HG03342 (cell line): ENCODE results near the gene RABEP1.
"Not testable (repeated sequence)": the region's sequence is repeated elsewhere in the genome, so short reads cannot be mapped to it uniquely, and the experiment has no call there.

ENCODE experiments used
- ATAC-seq: cut with Tn5 transposase; IDR thresholded peaks from one replicate; pipeline ENCODE4 v1.9.1; 2021; ENCODE audit warnings: mild to moderate bottlenecking, moderate library complexity; ENCODE audit not compliant: unreplicated experiment

RABEP1 gene

DNA sequence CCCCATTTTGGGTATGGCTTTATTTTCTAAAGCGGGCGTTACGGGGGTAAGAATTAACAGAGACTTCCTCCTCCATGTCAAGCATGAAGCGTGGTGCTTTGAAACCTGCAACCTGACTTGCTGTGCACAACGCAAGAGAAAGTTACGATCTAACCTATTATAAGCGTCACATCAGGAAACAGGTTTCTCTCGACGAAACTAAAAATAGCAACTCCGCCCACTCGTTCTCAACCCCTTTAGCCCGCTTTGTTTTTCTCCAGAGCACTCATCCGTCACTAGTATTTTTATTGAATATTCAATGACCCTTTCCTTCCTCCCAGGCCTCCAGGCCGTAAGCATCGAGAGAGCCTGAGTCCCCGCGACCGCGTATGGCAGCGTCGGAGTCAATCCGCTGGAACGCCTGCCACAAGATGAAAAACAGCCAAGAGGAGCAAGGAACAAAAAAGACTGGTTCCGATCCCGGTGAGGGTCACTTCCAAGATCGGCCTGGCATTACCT is 136.8 kb downstream of the RABEP1 start:
- ATAC-seq, result peak; percentile 38

DNA sequence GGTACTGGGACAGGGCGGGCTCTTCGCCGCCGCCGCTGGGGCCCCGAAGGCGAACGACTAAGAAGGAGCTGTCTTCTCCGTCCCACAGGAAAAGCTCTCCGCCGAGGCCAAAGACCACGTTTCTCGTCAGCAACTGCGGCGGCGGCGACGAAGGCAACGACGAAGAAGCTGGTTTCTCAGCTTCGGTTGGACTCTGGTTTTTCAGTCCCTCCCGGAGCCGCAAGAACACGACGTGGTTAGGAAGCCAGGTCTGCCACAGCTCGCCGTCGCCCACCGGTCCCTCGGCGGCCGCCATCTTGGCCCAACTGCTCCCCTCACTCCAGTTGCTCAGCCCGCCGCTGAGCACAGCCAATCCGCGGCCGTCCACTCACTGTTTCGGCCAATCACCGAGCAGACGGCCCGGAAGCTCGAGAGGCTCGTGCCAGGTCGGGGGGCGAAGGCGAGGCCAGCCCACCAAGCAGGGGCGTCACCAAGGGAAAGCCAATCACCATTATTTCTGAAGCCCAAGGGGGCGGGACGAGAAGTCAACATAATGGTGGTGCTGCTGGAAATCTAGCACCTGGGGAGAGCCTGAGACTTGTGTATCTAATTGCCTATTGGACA is 137.4 kb downstream of the RABEP1 start, which contains the start of gene NUP88:
Gene NUP88, minus strand, starts transcription at position 307 of the 603 bp plus-strand sequence. Its CDS starts 12 bp downstream, at position 295.
- peak; percentile 87 for ATAC-seq

DNA sequence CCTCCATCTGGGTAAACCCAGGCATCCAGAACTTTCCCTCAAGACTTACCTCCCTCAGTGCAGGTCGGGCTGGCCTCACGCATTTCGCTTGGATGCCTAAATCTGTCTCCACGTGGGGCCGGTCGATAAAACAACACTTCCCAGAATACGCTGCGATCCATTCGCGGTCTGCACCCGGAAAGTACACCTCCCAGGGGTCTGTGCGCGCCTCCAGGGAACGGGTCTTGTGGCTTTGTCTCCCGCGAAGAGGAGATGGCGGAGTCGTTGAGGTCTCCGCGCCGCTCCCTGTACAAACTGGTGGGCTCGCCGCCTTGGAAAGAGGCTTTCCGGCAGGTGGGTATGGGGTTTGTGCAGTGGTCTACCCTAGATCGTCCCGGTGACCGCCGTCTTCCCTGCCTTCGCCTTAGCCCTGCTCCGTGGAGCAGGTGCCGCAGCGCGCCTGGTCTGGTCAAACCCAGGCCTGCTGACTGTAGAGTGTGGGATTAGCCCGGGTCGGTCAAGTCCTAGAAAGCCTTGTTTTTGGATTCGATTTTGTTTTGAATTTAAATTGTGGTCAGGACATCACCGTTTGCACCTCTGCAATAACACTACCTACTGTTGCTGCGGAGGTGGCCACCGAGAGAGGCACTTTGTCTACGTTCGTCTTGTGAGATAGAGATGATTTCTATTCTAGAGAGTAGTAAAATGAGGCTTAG is 138.0 kb downstream of the RABEP1 start, which contains the start of gene RPAIN:
Gene RPAIN, plus strand, starts transcription at position 224 of the 695 bp plus-strand sequence. Its CDS starts 29 bp downstream, at position 253.
- peak; percentile 49 for ATAC-seq

DNA sequence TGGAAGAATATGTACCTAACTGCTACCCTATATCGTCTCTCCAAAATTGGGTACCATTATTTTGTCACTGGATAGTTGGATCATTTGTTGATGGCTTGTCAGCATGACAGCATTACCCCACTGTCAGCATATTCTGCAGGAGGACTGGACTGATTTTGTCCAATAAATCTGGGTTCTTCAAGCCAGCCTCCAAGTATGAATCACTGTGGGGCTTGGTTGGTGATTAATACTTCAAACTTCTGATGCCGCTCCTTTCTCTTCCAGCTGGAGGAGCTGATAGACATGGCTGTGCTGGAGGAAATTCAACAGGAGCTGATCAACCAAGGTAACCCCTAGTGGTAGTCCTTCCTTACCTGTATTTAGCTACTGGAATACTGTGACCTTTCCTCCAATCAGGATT is 140.4 kb downstream of the RABEP1 start:
- no peak for ATAC-seq

DNA sequence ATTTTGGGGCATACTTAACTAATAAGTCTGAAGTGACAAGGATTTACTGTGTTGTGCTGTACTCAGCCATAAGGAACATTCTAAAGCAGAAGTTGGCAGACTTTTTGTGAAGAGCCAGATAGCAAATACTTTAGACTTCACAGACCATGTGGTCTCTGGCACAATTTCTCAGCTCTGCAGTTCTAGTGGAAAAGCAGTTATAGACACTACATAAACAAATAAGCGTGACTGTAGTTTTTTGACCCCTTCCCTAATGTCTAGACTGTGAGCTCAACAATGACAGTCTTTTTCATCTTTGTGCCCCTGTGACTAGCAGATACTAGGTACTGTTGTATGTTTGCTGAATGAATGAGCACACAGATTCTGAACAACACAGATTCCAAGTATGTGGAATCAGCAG is 142.8 kb downstream of the RABEP1 start:
- no peak for ATAC-seq

DNA sequence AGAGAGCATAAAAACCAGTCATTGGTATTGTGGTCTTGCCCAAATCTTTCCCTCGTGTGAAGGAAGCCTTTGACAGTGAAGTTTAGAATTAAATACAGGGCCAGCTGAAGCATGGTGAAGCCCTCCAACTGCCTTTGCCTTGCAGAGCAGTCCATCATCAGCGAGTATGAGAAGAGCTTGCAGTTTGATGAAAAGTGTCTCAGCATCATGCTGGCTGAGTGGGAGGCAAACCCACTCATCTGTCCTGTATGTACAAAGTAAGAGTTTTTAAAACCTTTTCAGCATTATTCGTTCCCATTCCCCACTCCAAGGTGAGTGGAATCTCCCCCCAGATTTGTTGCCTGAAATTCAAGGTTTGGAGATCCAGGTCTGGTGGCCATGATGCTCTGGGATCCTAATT is 143.7 kb downstream of the RABEP1 start:
- ATAC-seq, result no peak

DNA sequence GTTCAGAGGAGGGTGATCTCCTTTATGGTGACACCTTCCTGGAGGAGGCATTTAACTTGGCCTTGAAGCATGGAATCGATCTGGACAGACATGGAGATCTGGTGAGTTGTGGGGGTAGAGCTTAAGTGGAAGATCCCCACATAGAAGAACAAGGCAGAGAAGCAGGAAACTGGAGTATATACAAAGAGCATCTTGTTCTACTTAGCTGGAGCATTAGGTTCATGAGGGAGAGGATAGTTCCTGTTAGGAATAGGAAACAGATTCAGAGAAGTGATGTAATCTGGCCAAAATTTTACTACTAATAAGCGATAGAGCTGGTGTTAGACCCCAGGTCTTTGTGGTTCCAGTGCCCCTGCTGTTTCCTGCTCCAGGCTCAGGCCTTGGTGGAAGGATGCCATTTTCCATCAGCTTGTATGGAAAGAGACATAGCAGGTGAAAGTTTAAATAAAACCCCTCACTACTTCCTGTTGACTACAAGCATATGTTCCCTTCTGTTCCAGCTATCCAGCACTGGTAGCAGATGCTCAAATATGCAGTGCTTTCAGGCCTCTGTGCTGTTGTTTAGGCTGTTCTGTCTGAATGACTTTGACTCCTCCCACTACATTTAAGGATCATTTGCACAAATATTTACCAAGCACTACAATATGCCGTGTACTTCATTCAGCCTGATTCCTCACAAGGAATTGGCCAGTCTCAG is 147.3 kb downstream of the RABEP1 start:
- ATAC-seq, result no peak

DNA sequence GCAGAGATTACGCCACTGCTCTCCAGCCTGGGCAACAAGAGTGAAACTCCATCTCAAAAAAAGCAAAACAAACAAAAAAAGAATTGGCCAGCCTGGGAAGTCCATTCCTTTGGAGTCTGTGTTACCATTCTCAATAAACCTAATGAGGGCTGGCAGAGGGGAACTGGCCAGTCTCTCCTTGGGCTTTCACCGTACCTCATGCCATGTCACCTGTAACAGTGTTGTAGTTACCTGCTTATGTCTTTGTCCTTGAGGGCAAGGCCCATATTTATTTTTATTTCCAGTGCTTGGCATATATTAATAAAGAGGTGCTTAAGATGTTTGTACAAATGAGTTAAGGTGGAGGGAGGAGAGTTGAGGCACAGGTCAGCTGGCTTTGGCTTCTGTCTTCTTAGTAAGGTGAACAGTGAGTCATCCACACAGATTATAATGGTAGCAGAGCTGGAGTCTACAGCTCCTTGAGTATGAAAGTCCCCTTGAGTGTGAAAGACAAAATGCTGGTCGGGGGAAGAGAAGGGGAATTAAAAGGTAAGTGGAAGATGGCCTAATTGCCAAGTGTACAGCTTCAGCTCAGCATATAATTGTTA is 148.4 kb downstream of the RABEP1 start:
- ATAC-seq, result no peak

DNA sequence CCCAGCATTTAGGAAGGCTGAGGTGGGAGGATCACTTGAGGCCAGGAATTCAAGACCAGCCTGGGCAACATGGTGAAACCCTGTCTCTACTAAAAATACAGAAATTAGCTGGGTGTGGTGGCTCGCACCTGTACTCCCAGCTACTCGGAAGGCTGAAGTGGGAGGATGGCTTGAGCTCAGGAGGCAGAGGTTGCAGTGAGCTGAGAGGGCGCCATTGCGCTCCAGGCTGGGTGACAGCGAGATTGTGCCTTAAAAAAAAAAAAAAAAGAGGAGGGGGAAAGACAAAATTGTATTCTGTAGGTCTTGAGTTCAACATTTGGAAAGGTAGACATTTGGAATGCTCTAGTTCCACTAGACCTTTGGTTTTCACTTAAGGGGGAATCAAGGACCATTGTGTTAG is 149.2 kb downstream of the RABEP1 start:
- ATAC-seq, result not testable (repeated sequence)

DNA sequence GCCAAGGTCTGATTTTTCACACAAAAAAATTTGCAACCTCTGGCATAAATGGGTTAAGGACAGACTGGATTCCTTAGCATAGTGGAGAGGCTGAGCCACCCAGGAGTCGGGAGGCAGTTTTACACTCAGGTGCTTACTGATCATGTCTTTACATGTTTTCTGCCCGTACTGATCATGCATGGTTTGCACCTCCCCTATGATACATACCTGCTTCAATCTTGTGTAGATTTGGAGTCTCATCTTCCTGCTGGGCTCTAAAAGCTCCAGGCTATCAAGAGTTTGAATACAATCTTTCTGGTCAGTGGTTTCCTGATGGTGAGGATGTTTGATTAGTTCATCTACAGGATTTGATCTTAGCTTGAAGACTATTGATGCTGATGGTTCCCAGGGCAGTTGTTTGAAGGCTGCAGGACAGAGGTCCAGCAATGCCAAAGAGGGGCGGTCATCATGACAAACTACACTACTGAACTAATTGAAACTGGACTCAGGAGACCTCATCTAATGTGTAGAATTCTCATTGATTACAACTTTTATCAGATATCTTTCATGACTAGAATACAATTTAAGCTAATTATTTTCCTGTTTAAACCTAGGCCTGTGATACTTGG is 150.0 kb downstream of the RABEP1 start:
- no peak for ATAC-seq

DNA sequence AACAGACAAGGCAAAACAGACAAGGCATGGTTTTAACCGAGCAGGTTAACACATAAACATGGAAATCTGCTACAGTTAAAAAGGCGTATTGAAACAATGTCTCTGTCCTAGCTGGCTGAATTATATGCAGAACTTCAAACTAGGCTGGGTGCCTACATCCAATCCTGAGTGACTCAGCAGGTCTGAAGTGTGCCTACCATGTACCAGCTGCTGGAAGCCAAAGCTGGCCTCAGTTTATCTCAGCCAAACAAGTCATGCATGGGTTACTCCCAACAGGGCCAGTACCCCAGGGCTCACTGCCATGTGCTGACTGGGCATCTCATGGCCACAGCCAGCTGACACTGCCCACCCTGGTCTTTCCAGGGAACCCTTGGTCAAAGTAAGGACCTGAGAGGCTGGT is 152.9 kb downstream of the RABEP1 start:
- no peak for ATAC-seq
